NCI-H2029 (cell line): ENCODE measurements around the gene ZNF621.
"Not testable (repeated sequence)": the region's sequence is repeated elsewhere in the genome, so short reads cannot be mapped to it uniquely, and the experiment has no call there.

Experiments used
- DNase-seq: peaks from one replicate; lab custom pipeline; 2025; lab: John Stamatoyannopoulos, UW

The ZNF621 gene

GRCh38 chr3:40534283-40534682 is 9.5 kb downstream of the ZNF621 start:
- no peak for DNase-seq

GRCh38 chr3:40546816-40547215 is 22.1 kb downstream of the ZNF621 start:
- no peak for DNase-seq

GRCh38 chr3:40550167-40550566 is 25.4 kb downstream of the ZNF621 start:
- DNase-seq = no peak

GRCh38 chr3:40557575-40558161 is 32.9 kb downstream of the ZNF621 start:
- DNase-seq = no peak

GRCh38 chr3:40562482-40562881 is 37.7 kb downstream of the ZNF621 start:
- not testable (repeated sequence) for DNase-seq

- DNase-seq = not testable (repeated sequence)
These were observed 40.9 kb downstream of the ZNF621 start for GRCh38 chr3:40565629-40566028.

- DNase-seq = no peak
These were observed 41.9 kb downstream of the ZNF621 start for GRCh38 chr3:40566694-40567093.

- DNase-seq = no peak
These were observed 47.8 kb downstream of the ZNF621 start for GRCh38 chr3:40572588-40572987.

GRCh38 chr3:40574050-40574449 is 49.3 kb downstream of the ZNF621 start:
- DNase-seq = no peak

- no peak for DNase-seq
These were observed 49.9 kb downstream of the ZNF621 start for GRCh38 chr3:40574661-40575060.

GRCh38 chr3:40576396-40576795 is 51.6 kb downstream of the ZNF621 start:
- DNase-seq = no peak

- DNase-seq = peak; percentile 74
These were observed 55.8 kb downstream of the ZNF621 start for GRCh38 chr3:40580494-40581091.

- no peak for DNase-seq
These were observed 56.4 kb downstream of the ZNF621 start for GRCh38 chr3:40581166-40581565.

- no peak for DNase-seq
These were observed 57.8 kb downstream of the ZNF621 start for GRCh38 chr3:40582401-40583027.

- peak; percentile 13 for DNase-seq
These were observed 58.9 kb downstream of the ZNF621 start for GRCh38 chr3:40583691-40584090.

- peak; percentile 38 for DNase-seq
These were observed 59.9 kb downstream of the ZNF621 start for GRCh38 chr3:40584625-40585189.

- no peak for DNase-seq
These were observed 60.7 kb downstream of the ZNF621 start for GRCh38 chr3:40585381-40586016.

GRCh38 chr3:40586901-40587300 is 62.1 kb downstream of the ZNF621 start:
- DNase-seq = no peak

GRCh38 chr3:40588406-40588805 is 63.6 kb downstream of the ZNF621 start:
- no peak for DNase-seq
